T-helper 17 cell (primary cell): Measurements from ENCODE around the gene TMEM114. TPM values are rescaled to one million over a fixed set of nuclear protein-coding genes. Genes with fewer than 3 reads are reported as not detected.
A peak's percentile ranks its signal among the peaks of the same experiment; 100 is the strongest.

Experiments
- ATAC-seq: fragments of 150-1000 bp; cut with Tn5 transposase; 2 replicates; pipeline ENCODE4 v1.10.0; 2021; ENCODE audit warnings: mild to moderate bottlenecking, moderate library complexity
- DNase-seq, 3 donors: peaks; one replicate each; pipeline versions ENCODE4 v3.0.0 to v3.0.0-alpha.2; 2020 to 2021
- H3K9me3 ChIP-seq: one replicate; pipeline ENCODE4 v1.7.0; 2013; ENCODE audit warnings: low read length, mild to moderate bottlenecking; ENCODE audit not compliant: control insufficient read depth, poor library complexity, severe bottlenecking
- H3K27ac Mint-ChIP-seq: one replicate; pipeline ENCODE4 v1.8.0; 2022; ENCODE audit warnings: mild to moderate bottlenecking, moderate library complexity, mixed read lengths
- H3K27me3 Mint-ChIP-seq: one replicate; pipeline ENCODE4 v1.8.0; 2022; ENCODE audit warnings: mixed read lengths
- H3K36me3 Mint-ChIP-seq: one replicate; pipeline ENCODE4 v1.8.0; 2022; ENCODE audit warnings: low read depth, mixed read lengths
- H3K4me1 Mint-ChIP-seq: one replicate; pipeline ENCODE4 v1.8.0; 2022; ENCODE audit warnings: mild to moderate bottlenecking, mixed read lengths
- H3K4me3 Mint-ChIP-seq: one replicate; pipeline ENCODE4 v1.8.0; 2022; ENCODE audit warnings: mild to moderate bottlenecking, moderate library complexity, mixed read lengths
- total RNA-seq, 4 donors: library from RNA in 2 of 4; stranded (reverse) in 2 of 4; gene quantifications; one replicate each; pipeline ENCODE4 v1.2.3 and lab custom pipeline; 2022 to 2026

TMEM114 gene
- total RNA-seq (not detected), total RNA-seq (lab: John Stamatoyannopoulos, UW) (0 reads per million in 2 donors)

- Mint-ChIP-seq H3K36me3 (peaks cover 5% of the 10 kb centered on the region), H3K4me3 (peak within 1 kb of the TSS; percentile 19), H3K4me1 (no peaks in the 10 kb centered on the region), H3K27me3 (peaks cover 31% of the 10 kb centered on the region), H3K27ac (no peak within 1 kb of the TSS)
- H3K9me3 ChIP-seq: no peaks in the 10 kb centered on the region
- DNase-seq: no peak
- no peak for ATAC-seq
Measured at GRCh38 chr16:8589900-8590688, at the start of gene TMEM114. Gene TMEM114, minus strand, starts transcription at chr16:8590511. Its CDS starts 673 bp downstream, at chr16:8589838.

- H3K27ac Mint-ChIP-seq: peak overlapping the region; percentile 53
- no peak for ATAC-seq
- H3K36me3 Mint-ChIP-seq: peaks cover 15% of the 10 kb centered on the region
- peaks cover 10% of the 10 kb centered on the region for H3K4me1 Mint-ChIP-seq
- no peak for DNase-seq
- no peak overlapping the region for H3K4me3 Mint-ChIP-seq
- H3K9me3 ChIP-seq: no peaks in the 10 kb centered on the region
- H3K27me3 Mint-ChIP-seq: no peaks in the 10 kb centered on the region
Measured at GRCh38 chr16:8639694-8640093, 49.4 kb upstream of the TMEM114 start.

GRCh38 chr16:8634991-8635736 is 44.9 kb upstream of the TMEM114 start:
- Mint-ChIP-seq H3K36me3 (peaks cover 2% of the 10 kb centered on the region), H3K4me3 (no peak overlapping the region), H3K27me3 (no peaks in the 10 kb centered on the region), H3K27ac (no peak overlapping the region), H3K4me1 (peaks cover 4% of the 10 kb centered on the region)
- ATAC-seq: no peak
- DNase-seq: no peak
- no peaks in the 10 kb centered on the region for H3K9me3 ChIP-seq

GRCh38 chr16:8632675-8633182 is 42.4 kb upstream of the TMEM114 start:
- DNase-seq (no peak), ATAC-seq (peak; percentile 56)
- no peak overlapping the region for H3K4me3 Mint-ChIP-seq
- peaks cover 4% of the 10 kb centered on the region for H3K4me1 Mint-ChIP-seq
- H3K27me3 Mint-ChIP-seq: no peaks in the 10 kb centered on the region
- H3K27ac Mint-ChIP-seq: peak overlapping the region; percentile 89
- H3K9me3 ChIP-seq: no peaks in the 10 kb centered on the region
- peaks cover 7% of the 10 kb centered on the region for H3K36me3 Mint-ChIP-seq

- Mint-ChIP-seq H3K4me3 (no peak overlapping the region), H3K36me3 (peaks cover 8% of the 10 kb centered on the region), H3K4me1 (peaks cover 7% of the 10 kb centered on the region), H3K27me3 (no peaks in the 10 kb centered on the region), H3K27ac (no peak overlapping the region)
- H3K9me3 ChIP-seq: no peaks in the 10 kb centered on the region
- no peak for DNase-seq
- no peak for ATAC-seq
Measured at GRCh38 chr16:8631818-8632465, 41.6 kb upstream of the TMEM114 start.

- H3K9me3 ChIP-seq: no peaks in the 10 kb centered on the region
- Mint-ChIP-seq H3K27ac (no peak overlapping the region), H3K27me3 (no peaks in the 10 kb centered on the region), H3K4me1 (peaks cover 8% of the 10 kb centered on the region), H3K4me3 (no peak overlapping the region), H3K36me3 (peaks cover 8% of the 10 kb centered on the region)
- ATAC-seq (no peak), DNase-seq (no peak)
Measured at GRCh38 chr16:8631373-8631772, 41.1 kb upstream of the TMEM114 start.

- Mint-ChIP-seq H3K27me3 (no peaks in the 10 kb centered on the region), H3K4me1 (peaks cover 8% of the 10 kb centered on the region), H3K27ac (no peak overlapping the region), H3K36me3 (peaks cover 8% of the 10 kb centered on the region), H3K4me3 (no peak overlapping the region)
- DNase-seq: no peak
- ATAC-seq: no peak
- H3K9me3 ChIP-seq: no peaks in the 10 kb centered on the region
Measured at GRCh38 chr16:8630255-8630953, 40.1 kb upstream of the TMEM114 start.

- peaks cover 8% of the 10 kb centered on the region for H3K36me3 Mint-ChIP-seq
- H3K27ac Mint-ChIP-seq: no peak overlapping the region
- H3K9me3 ChIP-seq: no peaks in the 10 kb centered on the region
- H3K4me1 Mint-ChIP-seq: peaks cover 16% of the 10 kb centered on the region
- ATAC-seq (no peak), DNase-seq (no peak)
- no peaks in the 10 kb centered on the region for H3K27me3 Mint-ChIP-seq
- H3K4me3 Mint-ChIP-seq: no peak overlapping the region
Measured at GRCh38 chr16:8628981-8629725, 38.8 kb upstream of the TMEM114 start.

- no peak overlapping the region for H3K4me3 Mint-ChIP-seq
- H3K9me3 ChIP-seq: no peaks in the 10 kb centered on the region
- H3K4me1 Mint-ChIP-seq: peaks cover 16% of the 10 kb centered on the region
- H3K27ac Mint-ChIP-seq: no peak overlapping the region
- H3K27me3 Mint-ChIP-seq: no peaks in the 10 kb centered on the region
- peaks cover 8% of the 10 kb centered on the region for H3K36me3 Mint-ChIP-seq
- ATAC-seq (no peak), DNase-seq (no peak)
Measured at GRCh38 chr16:8627456-8627855, 37.1 kb upstream of the TMEM114 start.

- no peak for ATAC-seq
- Mint-ChIP-seq H3K27me3 (no peaks in the 10 kb centered on the region), H3K4me1 (peaks cover 19% of the 10 kb centered on the region), H3K27ac (no peak overlapping the region), H3K4me3 (no peak overlapping the region), H3K36me3 (peaks cover 8% of the 10 kb centered on the region)
- DNase-seq: no peak
- H3K9me3 ChIP-seq: no peaks in the 10 kb centered on the region
Measured at GRCh38 chr16:8626946-8627345, 36.6 kb upstream of the TMEM114 start.

- H3K36me3 Mint-ChIP-seq: peaks cover 8% of the 10 kb centered on the region
- H3K4me3 Mint-ChIP-seq: no peak overlapping the region
- no peak overlapping the region for H3K27ac Mint-ChIP-seq
- no peaks in the 10 kb centered on the region for H3K27me3 Mint-ChIP-seq
- H3K4me1 Mint-ChIP-seq: peaks cover 20% of the 10 kb centered on the region
- ATAC-seq (no peak), DNase-seq (no peak)
- H3K9me3 ChIP-seq: no peaks in the 10 kb centered on the region
Measured at GRCh38 chr16:8625491-8626087, 35.3 kb upstream of the TMEM114 start.

GRCh38 chr16:8623634-8624033 is 33.3 kb upstream of the TMEM114 start:
- H3K36me3 Mint-ChIP-seq: peaks cover 3% of the 10 kb centered on the region
- ATAC-seq (no peak), DNase-seq (no peak)
- H3K27me3 Mint-ChIP-seq: peaks cover 10% of the 10 kb centered on the region
- H3K9me3 ChIP-seq: no peaks in the 10 kb centered on the region
- no peak overlapping the region for H3K27ac Mint-ChIP-seq
- H3K4me1 Mint-ChIP-seq: peaks cover 20% of the 10 kb centered on the region
- no peak overlapping the region for H3K4me3 Mint-ChIP-seq
